Activated CD8-positive, alpha-beta memory T cell treated with anti-CD3 and anti-CD28 coated beads, Interleukin-2, amount 50 U/mL, for 1 hour (primary cell): ENCODE results near the gene FLT1.

ENCODE experiments used
- DNase-seq: peaks from one replicate; pipeline ENCODE4 v3.0.0-alpha.2; 2020; ENCODE audit errors: extremely low read depth

FLT1 gene

DNA sequence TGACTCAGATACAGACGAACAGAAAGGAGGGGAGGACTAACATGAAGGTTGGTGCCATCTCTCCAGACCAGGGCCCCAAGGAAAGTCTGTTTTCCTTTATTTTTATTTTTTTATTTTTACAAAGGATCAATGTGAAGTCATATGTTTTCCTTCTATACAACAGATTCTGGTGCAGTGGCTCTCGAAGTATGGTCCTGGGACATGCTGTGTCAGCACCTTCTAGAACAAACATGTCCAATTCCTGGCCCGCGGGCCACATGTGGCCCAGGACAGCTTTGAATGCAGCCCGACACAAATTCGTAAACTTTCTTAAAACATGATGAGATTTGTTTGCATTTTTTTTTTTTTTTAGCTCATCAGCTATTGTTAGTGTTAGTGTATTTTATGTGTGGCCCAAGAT lies 174.7 kb downstream of the FLT1 start:
- no peak for DNase-seq

DNA sequence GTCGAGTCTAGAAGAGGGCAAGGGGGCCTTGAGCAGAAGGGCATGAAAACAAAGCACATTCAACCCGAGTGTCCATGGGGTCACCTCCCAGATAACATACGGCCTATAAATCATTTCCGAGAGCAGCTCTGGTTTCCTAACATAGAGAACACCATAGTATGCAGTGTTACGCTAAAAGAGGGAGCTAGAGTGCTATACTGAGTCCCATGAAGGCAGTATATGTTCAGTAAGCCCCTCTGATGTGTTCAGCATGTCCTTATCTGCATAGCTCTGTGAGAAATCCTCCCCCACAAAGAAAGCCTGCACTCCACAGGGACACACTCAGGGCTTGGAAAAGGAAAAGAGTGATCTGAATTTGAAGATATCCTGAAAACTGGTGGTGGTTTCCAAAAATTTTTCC lies 175.4 kb downstream of the FLT1 start:
- no peak for DNase-seq

DNA sequence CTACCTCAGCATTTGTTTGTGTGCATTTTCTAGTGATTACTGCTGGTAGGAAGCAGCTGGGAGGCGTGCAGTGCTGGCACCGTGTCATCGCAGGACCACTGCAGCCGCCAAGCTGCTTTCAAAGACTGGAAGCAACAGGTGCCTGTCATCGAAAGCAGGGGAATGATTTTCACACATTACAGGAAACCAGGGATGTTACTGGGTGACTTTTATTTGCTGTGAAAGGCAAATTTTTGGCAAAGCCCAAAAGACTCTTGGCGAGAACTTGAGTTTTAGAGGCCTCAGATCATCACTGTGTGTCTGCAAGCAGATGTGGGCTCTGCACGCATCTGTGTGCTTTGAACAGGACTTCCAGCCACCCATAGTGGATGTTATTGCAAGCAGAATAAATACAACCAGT lies 176.4 kb downstream of the FLT1 start:
- no peak for DNase-seq

DNA sequence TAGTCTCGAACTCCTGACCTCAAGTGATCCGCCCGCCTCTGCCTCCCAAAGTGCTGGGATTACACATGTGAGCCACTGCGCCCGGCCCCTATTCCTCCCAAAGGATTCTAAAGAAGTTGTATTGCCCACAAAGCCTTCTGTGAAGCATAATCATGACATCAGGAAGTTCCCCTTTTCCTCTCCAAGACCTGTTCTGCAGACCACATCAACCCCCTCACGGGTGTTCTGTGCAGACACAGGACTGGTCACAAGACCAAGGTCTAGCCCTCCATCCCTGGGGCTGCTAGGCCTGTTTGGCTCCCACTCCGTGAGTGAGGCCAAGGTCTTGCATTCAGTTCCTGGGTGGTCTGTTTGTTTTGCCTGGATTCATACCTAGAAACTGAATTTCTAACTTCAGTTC lies 178.1 kb downstream of the FLT1 start:
- no peak for DNase-seq

DNA sequence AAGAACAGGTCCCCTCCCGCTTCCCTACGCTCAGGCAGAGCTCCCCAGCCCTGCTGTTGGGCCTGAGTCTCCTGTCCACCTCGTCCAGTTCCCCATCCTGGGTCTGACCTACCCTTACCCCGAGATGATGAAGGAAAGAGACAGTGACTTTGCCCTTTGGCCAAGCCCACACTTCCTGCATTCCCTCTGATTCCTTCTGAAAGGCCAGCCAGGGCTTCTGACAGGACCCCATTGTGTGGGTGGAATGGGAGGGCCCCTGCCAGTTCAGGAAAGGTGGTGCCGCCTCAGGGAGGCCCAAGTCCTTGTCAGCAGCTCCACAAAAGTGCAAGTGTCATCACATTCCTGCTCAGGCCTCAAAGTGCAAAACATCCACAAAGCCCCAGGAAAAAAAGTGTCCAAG lies 178.8 kb downstream of the FLT1 start:
- no peak for DNase-seq

DNA sequence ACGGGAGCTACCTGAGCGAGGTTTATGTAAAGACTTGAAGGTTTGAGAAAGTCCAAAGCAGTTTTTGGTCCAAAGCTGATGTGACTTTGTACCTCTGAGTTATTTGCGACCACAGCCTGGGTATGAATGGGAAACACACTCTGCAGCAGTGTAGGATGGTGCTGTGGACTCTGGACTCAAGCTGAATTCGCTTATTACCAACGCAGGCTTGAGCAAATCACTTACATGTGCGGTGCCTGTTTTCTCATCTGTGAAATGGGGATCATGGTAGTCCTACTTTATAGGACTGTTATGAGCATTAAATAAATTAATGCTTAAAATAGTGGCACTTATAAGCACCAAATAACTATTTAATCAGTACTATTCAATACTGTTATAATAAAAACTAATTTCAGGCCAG lies 180.0 kb downstream of the FLT1 start:
- no peak for DNase-seq

DNA sequence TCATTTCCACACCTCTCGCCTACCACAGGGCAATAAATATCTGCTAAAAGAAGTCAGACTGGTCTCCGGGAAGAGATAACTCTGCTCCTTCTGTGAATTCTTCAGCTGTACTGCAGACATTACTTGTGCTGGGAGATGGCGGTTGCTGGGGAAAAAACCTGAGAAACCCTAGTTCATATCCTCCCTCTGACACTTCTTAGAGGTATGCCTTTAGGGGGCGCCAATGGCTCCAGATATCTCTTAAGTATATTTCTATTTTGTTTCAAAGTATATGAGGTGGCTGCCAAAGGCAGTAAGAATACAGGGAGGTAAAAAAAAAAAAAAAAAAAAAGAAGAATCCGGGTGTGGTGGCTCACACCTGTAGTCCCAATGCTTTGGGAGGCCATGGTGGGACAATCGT lies 181.3 kb downstream of the FLT1 start:
- no peak for DNase-seq

DNA sequence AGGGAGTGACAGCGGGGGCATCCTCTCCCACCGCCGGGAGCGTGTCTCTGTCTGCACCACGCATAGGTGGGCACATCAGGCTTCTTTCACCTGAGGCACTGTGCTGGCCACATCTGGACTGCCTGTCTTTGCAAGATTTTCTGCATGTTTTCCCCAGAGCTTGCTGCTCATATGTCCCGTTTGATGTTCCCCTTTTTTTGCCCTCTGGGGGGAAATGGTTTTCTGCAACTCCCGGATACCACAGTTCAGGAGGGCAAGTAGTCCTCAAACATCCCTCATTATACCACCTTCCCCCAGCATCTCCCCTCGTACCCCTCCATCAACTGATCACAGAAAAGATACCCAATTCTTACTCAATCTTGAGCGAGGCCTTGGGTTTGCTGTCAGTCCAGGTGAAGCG lies 188.6 kb downstream of the FLT1 start:
- DNase-seq = no peak

DNA sequence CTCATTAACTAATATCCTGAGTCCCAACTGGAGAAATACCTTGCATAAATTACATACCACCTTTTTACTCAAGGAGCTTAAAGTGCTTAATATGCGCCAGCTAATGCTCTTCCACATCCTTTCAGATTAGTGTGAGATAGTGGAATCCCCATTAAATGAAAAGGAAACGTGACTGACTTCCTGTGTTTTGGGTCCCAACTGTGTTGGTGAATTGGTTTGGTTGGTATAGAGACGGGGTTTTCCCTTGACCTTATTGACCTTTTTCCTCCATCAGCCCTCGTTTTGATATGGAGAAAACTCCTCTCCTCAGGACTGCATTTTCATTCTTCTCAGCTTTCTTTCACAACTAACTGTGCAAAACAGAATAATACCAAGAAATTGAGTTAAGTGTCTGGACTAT lies 193.1 kb downstream of the FLT1 start:
- no peak for DNase-seq

DNA sequence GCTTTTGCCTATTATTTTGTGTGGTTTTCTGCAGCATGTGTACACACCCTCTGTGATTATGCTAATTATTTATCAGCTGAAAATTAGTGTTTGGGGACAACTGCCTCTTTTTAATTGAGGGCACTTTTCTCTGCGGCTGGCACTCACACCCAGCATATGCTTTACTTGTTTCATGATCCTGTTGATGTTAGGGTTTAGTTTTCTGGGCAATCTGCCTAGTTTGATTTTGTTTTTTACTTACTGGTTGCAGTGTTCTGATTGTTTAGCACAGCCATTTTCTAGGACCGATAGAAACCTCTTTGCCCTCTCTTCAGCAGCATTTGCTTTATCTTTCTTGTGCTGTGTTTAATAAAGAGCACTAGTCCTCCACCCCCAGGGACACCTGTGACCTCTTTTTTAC lies 195.0 kb downstream of the FLT1 start:
- DNase-seq = no peak

DNA sequence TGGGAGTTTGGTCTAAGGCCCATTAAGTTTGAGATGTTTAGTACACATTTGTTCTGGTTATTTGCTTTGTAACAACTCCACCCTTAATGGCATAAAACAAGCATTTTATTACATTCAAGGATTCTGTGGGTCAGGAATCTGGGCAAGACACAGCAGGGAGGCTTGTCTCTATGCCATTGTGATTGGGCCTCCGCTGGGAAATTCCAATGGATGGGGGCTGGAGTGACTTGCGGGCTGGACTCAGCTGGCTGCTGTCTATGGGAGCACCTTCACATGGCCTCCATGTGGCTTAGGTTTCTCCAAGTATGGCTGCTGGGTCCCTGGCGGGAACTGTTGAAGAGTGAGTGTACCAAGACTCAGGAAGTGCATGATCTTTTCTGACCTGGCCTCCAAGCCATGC lies 197.6 kb downstream of the FLT1 start:
- DNase-seq = no peak

DNA sequence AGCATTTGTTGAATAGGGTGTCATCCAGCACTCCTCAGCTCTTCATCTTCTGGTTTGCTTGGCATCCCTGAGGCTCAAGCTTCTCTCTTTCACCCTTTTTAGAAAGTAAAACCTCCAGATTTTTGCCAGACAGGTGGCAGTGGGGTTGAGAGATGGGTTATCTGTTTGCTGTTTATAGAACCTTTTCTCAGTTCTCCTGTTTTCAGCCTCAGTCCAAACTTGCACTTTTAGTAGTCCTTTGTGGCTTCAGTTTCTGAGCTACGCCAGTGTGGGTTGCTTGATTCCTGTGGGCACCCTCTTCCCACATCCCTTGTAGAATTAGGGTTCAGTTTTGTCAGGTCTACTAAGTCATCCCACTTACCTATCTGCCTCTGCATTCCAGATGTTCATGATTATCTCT lies 208.7 kb downstream of the FLT1 start:
- DNase-seq = no peak

DNA sequence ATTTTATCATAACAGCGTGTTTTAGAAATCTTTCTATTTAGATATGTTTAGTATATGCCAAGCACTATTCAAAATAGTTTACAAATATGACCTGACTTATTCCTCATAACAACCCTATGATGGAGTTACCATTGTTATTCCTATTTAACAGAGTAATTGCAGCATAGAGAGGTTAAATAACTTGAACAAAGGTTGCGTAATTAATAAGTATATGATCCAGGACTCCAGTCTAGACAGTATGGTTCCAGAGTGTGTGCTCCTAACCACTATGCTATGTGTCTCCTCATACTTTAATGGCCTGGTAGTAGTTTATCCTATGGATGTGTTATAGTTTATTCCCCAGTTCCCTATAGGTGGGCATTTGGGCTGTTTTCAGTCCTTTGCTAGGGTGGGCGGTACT lies 211.3 kb downstream of the FLT1 start:
- no peak for DNase-seq

DNA sequence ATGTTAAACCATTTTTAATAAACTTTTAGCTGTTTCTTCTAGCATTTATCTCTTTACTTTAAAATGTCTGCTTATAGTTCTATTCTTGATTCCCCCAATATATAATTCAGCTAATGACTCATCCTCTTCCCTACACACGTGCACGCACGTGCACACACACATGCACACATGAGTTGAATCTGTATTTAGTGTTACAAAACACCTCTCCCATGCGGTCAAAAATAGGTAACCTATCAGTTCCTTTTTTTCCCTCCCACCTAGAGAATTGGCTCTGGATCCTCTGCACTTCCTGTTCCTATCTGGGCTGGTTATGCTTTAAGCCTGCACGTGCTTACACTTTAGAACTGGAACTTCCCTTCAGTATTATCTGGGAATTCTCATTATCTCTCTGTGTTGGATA lies 212.5 kb downstream of the FLT1 start:
- DNase-seq = no peak

DNA sequence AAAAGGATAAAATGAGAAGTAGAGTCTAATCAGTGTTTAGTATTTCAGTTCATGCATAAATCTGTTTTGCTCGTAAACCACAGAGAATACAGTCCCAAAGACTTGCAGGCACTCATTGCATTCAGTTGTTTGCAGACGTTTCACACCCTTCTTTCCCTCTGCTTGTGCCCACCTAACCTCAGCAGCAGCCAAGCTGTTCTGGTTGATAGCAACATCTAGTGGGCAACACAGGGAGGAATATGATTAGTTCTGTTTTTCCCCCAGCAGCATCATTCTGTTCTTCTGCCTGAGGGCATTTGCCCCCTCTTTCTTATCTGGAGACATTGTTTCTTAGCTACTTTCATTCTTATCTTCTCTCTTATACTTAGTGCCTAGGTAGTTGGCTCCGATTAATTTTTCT lies 221.0 kb downstream of the FLT1 start:
- no peak for DNase-seq

DNA sequence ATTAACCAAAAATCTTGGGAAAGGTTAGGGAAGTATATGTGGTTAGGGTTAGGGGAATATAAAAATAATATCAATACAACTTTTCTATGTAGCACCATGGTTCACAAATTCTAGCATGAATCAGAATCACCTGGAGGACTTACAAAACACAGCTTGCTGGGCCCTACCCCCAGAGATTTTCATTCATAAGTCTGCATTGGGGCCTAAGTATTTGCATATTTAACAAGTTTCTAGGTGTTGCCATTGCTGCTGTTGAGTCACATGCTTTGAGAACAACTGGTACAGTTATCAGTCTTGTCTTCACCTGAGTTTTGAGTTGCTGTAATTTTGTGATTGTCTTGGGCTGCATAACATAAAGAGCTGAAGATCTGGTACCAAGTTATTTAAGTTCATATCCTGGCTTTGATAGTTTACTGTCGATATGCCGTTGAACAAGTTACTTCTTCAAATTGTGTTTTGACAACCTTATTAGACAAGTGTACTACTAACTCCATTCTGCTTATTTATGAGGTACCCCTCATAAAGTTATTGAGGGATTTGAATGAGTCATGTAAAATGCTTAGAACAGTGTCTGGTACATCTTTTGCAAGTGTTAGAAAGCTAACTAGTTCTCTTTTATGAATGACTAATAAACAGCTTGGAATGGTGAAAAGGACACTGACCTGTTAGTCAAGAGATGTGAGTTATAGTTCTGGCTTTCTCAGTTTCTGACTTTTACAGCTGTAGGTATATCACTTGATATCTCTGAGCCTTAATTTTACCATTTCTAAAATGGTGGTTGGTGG lies 223.7 kb downstream of the FLT1 start:
- DNase-seq = no peak

DNA sequence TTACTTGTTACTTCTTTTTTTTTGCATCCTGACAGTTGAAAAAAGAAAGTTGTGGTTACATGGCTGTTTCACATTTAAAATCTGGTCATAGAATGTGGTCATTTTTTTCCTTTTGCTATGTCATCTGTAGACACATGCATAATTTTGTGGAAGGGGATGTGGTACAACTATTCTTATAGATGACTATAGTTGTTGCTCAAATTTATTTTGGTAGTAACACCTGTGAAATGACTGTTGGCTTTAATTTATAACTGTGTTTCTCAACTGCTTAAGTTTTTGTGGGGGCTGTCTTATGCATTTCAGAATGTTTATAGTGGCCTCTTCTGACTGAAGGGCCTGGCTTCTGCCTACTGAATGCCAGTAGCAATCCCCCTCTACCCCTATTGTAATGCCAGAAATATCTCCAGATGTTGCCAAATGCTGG lies 226.1 kb downstream of the FLT1 start:
- DNase-seq = no peak

DNA sequence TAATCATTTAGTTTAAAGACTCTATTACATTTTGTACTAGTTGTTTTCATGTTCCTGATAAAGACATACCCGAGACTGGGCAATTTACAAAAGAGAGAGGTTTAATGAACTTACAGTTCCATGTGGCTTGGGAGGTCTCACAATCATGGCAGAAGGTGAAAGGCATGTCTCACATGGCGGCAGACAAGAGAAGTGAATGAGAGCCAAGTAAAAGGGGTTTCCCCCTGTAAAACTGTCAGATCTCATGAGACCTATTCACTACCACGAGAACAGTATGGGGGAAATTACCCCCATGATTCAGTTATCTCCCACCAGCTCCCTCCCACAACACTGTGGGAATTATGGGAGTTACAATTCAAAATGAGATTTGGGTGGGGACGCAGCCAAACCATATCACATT lies 227.4 kb downstream of the FLT1 start:
- no peak for DNase-seq

DNA sequence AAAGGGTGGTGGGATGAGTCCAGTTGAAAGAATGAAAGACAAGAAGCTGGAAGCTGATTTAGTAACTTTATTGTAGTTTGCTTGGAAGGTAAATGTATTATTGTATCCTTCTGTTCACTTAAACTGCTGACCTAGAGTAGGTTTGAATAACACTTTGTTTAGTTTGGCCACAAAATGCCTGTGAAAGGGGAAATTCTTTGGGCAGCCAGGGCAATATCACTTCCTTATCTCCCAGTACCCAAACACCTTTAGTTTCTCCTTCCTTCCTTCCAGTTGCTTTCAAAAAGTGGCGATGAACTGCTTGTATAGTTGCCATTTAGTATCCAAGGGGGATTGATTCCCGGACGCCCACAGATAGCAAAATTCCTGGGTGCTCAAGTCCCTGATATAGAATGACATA lies 236.5 kb downstream of the FLT1 start:
- no peak for DNase-seq

DNA sequence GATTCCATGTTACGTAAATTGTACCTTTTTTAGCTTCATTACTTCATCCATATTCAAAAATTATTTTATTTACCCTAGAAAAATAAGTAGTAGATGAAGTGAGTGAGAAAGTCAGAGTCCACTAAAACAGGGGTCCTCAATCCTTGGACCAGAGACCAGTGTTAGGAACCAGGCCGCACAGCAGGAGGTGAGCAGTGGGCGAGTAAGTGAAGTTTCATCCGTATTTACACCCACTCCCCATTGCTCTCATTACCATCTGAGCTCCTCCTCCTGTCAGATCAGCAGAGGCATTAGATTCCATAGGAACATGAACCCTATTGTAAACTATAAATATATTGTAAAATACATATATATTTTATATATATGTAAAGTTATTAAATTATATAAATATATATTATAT lies 237.6 kb downstream of the FLT1 start:
- no peak for DNase-seq

DNA sequence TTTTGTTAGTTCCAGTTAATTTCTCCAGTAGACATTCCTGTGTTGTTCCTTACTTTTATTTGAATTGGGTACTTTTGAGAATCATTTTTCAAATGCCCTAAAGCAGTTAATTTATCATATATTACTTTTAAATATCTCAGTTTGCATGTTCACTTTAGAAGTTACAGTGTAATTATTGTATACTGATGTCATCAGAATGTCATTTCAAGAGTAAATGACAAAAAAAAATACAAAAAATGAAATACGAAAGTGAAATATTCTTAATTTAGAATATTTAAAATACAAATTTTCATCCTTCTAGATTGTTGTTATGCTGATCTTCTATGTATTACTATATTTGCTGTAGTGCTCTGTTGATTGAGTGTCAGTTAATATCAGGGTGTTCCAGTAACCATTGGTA lies 242.4 kb downstream of the FLT1 start:
- no peak for DNase-seq

DNA sequence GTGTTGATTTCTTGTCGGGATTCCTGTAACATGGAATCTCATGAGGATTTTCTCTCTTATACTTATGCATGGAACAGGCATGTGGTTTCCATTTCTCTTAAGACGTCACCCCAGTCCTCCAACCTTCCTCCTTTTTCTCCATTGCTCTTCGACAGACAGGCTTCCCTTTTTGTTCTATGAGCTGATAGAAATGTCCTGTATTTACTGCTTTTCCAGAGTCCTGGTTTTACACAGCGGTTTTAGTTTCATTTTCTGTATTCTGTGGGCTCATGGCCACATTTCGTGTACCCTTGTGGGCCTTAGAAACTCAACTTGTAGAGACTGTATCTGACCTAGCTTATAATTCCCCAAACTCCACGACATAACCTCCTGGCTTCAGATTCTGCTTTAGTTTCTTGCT lies 243.5 kb downstream of the FLT1 start:
- no peak for DNase-seq

DNA sequence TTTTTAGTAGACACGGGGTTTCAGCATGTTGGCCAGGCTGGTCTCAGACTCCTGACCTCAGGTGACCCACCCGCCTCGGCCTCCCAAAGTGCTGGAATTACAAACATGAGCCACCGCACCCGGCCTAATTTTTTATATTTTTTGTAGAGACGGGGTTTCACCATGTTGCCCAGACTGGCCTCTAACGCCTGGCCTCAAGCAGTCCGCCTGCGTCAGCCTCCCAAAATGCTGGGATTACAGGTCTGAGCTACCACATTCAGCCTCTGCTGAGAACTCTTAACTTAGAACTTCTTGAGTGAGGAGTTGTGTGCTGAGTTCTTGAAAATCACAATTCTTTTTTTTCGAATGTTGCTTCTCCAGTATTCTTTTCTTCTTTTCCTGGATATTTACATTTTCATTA lies 244.4 kb downstream of the FLT1 start:
- no peak for DNase-seq
